OCI-LY1 (cell line): ENCODE measurements around the gene HPD.

Experiments used
- CTCF ChIP-seq: fragments of 200-600 bp; sonication (generic), shearing (Covaris generic); IDR thresholded peaks from 2 replicates; pipeline ENCODE4 v1.5.1; 2017; ENCODE audit warnings: mild to moderate bottlenecking, antibody characterized with exemption, low read length, moderate library complexity, mixed read lengths
- EZH2 ChIP-seq: fragments of 200-600 bp; sonication (generic), shearing (Covaris generic); IDR thresholded peaks from 2 replicates; pipeline ENCODE4 v1.8.0; 2017; ENCODE audit warnings: borderline replicate concordance, mixed run types, mild to moderate bottlenecking, antibody characterized with exemption, low read length, moderate library complexity, mixed read lengths

- TF ChIP-seq CTCF (no peak), EZH2 (no peak)
Measured at GRCh38 chr12:121826318-121827150, 32.1 kb downstream of the HPD start.
